IPS-NIHi11 (cell line): ENCODE data around the gene SIL1.
"Not testable (repeated sequence)": the region's sequence is repeated elsewhere in the genome, so short reads cannot be mapped to it uniquely, and the experiment has no call there.

Source experiments
- DNase-seq: peaks from one replicate; pipeline ENCODE4 v3.0.0; 2012; ENCODE audit warnings: mixed read lengths, low spot score

SIL1 gene

GRCh38 chr5:139197710-139198669 lies at the start of gene SIL1:
Gene SIL1, minus strand, starts transcription at chr5:139198368. Its CDS starts 70,525 bp downstream, at chr5:139127843.
- DNase-seq, result peak; percentile 99

- DNase-seq, result peak; percentile 42
Measured at GRCh38 chr5:139246394-139246793, 48.2 kb upstream of the SIL1 start.

GRCh38 chr5:139245637-139246339 lies 47.6 kb upstream of the SIL1 start:
- DNase-seq, result no peak

GRCh38 chr5:139243425-139243970 lies 45.3 kb upstream of the SIL1 start:
- DNase-seq, result no peak

- no peak for DNase-seq
Measured at GRCh38 chr5:139241139-139241538, 43.0 kb upstream of the SIL1 start.

- DNase-seq, result no peak
Measured at GRCh38 chr5:139236479-139236878, 38.3 kb upstream of the SIL1 start.

- no peak for DNase-seq
Measured at GRCh38 chr5:139232147-139232724, 34.1 kb upstream of the SIL1 start.

GRCh38 chr5:139228201-139228803 lies 30.1 kb upstream of the SIL1 start:
- no peak for DNase-seq

GRCh38 chr5:139226131-139226530 lies 28.0 kb upstream of the SIL1 start:
- no peak for DNase-seq

GRCh38 chr5:139223481-139223880 lies 25.3 kb upstream of the SIL1 start:
- DNase-seq, result no peak

- DNase-seq, result no peak
Measured at GRCh38 chr5:139222346-139222745, 24.2 kb upstream of the SIL1 start.

GRCh38 chr5:139218038-139218437 lies 19.9 kb upstream of the SIL1 start:
- not testable (repeated sequence) for DNase-seq

GRCh38 chr5:139215107-139215975 lies 17.2 kb upstream of the SIL1 start:
- DNase-seq, result no peak

GRCh38 chr5:139214646-139215045 lies 16.5 kb upstream of the SIL1 start:
- no peak for DNase-seq

GRCh38 chr5:139212906-139213305 lies 14.7 kb upstream of the SIL1 start:
- no peak for DNase-seq

- no peak for DNase-seq
Measured at GRCh38 chr5:139212486-139212885, 14.3 kb upstream of the SIL1 start.

GRCh38 chr5:139210585-139210984 lies 12.4 kb upstream of the SIL1 start:
- no peak for DNase-seq

- no peak for DNase-seq
Measured at GRCh38 chr5:139207297-139208000, 9.3 kb upstream of the SIL1 start.

- DNase-seq, result no peak
Measured at GRCh38 chr5:139205586-139205985, 7.4 kb upstream of the SIL1 start.

GRCh38 chr5:139205124-139205523 lies 7.0 kb upstream of the SIL1 start:
- no peak for DNase-seq
